CD4-positive, alpha-beta T cell treated with Interleukin-1 beta for 1 hour (primary cell): ENCODE measurements around the gene LSP1.
"Not testable (repeated sequence)": the region's sequence is repeated elsewhere in the genome, so short reads cannot be mapped to it uniquely, and the experiment has no call there.

Experiments
- DNase-seq, 2 donors: peaks; one replicate each; pipeline ENCODE4 v3.0.0-alpha.2; 2020 to 2022

The LSP1 gene

DNA sequence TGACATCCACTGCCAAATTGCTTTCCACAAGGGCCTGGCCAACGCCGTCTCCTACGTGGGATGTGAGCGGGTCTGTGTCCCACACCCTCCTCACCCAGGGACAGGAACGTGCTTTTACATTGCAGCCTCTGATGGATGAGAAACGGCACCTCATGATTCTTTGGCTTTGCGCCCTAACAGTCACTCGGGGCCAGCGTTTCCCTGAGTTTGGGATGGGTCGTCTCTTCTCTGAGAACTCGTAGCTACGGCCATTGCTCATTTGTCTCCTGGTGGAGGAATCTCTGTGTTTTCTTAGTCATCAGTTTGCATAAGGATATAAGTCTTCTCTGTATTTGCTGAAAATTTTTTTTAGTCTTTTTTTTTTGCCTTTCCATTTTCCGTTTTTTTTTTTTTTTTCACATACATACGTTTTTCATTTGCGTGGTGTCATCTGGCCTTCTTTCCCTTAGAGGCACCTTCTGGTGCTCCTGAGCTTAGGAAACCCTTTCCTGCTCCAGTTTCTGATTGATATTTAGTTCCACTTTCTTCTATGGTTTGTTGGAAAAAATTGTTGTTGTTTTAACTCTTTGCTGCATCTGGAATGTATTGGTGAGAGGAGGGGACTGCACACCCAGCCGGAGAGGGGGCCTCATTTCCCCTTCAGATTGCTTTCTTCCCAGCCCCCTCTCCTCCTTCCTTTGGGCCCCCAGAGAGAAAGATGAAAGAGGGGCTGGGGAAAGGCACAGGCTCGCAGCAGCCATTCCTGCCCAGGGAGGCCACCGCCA, 78.6 kb downstream of the LSP1 start:
- DNase-seq, result no peak

DNA sequence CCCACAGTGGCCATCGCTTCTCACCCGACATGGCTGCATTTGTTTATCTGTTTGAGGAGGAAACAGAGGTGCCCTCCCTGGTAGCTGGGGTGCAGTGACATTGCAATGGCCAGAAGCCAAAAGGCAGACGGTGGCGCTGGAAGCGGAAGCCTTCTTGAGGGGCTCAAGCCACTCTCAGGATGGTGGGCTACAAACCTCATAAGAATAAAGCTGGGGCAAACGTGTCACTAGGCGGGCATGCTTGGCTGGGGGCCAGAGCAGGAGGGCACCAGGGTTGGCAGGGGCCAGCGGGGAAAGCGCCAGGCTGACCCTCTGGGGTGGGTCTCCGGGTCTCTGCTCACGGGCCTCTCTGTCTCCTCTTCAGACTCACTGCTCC, 79.2 kb downstream of the LSP1 start:
- DNase-seq, result no peak

DNA sequence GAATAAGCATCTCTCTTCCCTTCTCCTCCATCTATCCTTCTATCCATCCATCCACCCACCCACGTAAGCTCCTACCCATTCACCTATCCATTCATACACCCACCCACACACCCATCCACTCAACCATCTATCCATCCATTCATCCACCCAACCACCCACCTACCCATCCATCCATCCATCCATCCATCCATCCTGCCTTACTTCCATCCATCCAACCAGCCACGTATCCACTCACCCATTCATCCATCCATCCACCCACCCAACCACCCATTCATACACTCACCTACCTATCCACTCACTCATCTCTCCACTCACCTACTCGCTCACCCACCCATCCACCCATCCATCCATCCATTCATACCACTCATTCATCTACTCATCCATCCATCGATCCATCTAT, 79.8 kb downstream of the LSP1 start:
- no peak for DNase-seq

DNA sequence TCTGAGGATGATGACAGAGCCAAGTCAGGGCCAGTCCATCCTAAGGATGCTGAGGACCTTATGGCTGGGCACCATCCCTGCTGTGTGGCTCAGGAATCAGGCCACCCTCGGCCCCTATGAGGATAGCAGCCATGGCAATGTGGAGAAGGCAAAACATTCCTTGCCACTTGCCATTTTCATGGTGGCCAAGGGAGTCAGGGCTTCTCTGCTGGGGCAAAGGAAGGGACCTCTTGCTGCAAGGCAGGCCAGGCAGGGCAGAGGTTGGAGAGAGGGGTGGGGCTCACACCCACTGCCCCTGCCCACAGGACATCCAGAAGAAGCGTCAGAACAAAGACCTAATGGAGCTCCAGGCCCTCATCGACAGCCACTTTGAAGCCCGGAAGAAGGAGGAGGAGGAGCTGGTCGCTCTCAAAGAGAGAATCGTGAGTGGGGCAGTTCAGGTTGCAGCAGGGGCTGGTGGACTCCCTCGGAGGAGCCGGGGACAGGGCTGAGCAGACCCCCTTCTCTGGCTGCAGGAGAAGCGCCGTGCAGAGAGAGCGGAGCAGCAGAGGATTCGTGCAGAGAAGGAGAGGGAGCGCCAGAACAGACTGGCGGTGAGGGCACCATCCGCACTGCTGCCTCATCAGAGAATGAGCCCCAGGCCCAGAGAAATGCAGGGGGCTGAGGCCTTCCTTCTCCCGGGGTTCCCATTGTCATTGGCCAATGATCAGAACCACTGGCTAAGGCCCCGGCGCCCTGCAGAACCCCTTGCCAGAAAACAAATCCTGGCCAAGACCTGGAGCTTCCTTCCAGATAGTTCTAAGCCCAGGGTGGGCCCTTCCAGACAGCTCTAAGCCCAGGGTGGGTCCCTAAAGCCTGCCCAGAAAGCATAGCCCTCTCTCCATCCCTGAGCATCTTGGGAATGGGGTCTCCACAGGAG, 80.8 kb downstream of the LSP1 start:
- DNase-seq, result no peak

DNA sequence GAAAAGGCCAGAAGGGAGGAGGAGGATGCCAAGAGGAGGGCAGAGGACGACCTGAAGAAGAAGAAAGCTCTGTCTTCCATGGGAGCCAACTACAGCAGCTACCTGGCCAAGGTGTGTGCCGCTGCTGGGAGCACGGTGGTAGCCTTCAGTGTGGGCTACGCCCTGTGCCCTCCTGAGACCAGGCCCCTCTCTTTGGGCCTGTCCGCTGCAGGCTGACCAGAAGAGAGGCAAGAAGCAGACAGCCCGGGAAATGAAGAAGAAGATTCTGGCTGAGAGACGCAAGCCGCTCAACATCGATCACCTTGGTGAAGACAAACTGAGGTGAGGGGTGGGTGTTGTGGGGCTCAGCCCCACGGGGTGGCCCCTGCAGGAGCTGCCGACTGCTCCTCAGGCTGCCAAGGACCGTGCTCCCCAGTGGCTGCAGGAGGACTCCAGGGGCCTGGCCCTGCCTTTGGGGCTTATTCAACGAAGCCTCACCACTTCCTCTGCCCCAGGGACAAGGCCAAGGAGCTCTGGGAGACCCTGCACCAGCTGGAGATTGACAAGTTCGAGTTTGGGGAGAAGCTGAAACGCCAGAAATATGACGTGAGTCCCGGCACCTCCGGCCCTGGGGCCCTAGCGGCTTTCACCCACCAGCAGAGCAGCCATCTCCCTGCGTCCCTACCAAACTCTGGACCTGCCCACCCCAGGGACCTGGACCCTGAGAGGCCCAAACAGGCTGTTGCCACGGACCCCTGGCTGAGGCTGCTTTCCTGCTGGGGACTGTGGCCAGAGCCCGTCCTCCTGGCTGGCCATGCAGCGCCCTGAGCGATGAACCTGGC, 81.7 kb downstream of the LSP1 start:
- DNase-seq, result no peak

DNA sequence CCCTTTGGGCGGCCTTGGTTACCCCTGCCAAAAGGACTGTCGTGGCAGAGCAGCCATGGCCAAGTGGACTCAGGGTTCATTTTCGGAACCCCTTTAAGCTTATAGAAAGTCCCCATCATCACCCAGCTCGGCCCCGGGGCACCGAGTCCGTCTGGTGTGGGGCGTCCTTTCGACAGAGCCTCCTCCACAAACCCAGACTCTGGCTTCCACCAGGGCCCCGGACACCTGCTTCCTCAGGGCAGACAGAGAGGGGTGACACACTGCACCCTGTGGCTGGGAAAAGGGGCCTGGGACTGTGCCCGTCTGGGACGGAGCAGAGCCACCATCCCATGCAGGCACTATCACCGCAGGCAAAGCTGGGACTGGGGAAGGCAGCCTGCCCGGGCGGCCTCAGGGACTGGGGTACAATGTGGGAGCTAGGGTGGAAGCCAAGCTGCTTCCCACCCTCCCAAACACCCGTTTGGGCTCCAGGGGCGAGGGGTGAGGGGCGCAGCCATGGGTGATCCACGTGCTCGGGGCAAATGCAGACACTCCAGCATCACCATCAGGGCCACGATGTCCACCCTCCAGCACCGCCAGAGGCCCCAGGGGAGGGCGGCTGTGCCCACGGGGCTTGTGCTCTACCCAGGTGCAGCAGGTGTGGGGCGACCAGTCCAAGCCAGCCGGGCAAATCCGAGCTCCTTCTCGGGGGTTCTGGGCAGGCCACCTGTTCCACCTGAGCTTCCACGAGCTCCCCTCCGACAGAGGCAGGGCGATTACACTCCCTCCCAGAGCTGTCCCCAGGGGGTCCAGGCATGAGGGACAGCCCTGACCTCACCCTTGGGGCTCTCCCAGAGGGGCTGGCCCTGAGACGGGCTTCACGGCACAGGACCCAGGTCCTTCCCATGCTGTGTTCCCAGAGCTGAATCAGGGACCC, 82.5 kb downstream of the LSP1 start:
- peak in 1 of 2 donors; percentile 0 for DNase-seq

DNA sequence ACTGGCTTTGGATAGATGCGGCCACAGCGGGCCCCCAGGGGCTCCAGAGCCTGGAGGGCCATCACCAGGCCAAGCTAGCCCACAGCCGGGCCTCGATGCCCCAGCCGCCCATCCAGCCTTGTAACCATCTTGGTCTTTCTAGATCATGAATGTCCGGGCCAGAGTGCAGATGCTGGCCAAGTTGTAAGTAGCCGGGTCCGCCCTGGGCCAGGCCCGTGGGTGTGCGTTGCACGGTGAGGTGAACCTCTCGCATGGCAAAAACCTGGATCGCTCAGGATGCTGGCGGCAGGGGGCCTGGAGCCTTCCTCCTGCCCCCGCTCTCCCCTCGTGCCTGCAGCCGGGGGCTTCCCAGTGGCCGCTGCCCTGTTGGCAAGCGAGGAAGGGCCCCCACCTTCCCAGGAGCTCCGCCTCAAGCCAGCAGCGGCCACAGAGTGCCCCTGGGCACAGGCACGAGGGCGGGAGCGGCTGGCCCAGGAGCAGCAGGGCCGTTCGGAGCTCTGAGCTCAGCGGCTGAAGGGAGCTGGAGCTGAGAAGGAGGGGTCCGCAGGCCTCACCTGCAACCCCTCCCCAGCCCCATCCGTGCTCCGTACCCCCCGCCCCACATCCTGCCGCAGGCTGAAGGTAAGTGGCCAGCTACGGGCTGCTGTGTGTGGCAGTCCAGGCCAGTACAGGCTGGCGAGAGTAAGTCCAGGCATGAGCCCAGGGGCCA, 83.3 kb downstream of the LSP1 start:
- DNase-seq, result no peak

DNA sequence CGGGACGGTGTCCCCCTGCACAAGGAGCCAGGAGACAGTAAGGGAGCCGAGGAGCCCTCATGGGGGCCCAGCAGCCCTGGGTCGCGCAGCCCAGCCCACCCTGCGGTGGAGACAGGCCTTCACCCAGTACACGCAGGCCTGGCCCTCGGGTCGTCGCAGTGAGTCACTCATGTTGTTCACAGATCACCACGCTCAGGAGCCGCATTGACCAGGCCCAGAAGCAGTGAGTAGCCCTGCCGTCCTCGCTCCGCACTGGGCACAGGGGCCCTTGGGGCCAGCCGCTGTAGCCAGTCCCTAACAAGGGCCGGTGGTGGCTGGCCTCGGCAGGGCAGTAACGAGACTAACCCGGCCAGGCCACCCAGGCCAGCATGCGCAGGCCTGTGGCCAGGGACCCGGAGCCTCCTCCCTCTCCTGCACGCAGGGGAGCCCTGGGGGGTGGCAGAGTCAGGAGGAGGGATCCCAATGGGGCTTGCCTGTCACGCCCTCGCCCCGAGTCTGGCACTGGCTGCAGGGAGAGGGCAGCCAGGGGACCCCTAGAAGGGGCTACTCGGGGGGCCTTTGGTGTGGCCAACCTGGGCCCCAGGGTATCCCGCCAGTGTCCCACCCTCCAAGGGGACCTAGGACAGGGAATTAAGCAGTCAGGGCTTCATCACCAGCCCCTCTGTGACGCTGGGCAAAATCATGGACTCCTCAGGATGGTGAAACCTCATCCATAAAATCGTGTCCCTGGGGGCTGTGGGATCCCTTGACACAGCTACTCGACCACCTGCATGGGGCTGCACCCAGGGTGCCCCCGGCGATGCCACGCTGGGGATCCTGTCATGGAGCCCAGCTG, 84.1 kb downstream of the LSP1 start:
- peak in 1 of 2 donors; percentile 1 for DNase-seq

DNA sequence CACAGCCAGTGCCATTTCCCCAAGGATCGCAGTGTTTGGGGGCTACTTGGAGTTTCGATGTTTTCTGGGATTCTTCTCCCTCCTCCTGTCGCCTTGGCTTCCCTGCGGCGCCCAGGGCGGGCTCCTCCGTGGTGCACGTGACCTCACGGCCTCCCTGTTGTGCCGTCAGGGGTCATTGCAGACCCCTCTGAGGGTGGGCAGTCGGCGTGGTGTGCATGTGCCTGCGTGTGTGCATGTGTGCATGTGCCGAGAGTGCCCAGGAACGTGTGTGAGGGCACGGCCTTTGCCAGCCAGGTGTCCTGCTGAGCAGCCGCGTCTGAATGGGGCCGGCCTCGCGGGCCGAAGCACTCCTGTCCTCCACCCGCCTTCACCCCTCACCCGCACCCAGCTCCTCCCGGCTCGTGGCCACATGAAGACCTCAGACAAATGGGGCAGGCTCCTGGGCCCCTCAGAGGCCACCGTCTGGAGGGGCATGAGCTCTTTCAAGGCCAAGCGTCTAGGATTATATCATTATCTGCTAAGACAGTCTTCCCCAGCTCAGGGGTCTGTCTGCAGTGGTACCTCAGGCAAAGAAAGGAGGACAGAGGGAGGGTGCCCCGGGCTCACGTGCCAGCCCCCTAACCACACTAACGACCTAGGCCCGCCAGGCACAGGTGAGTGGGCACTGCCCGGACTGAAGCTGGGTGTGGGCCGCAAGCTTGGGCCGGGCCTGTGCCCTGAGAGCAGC, 84.9 kb downstream of the LSP1 start:
- peak in 1 of 2 donors; percentile 0 for DNase-seq

DNA sequence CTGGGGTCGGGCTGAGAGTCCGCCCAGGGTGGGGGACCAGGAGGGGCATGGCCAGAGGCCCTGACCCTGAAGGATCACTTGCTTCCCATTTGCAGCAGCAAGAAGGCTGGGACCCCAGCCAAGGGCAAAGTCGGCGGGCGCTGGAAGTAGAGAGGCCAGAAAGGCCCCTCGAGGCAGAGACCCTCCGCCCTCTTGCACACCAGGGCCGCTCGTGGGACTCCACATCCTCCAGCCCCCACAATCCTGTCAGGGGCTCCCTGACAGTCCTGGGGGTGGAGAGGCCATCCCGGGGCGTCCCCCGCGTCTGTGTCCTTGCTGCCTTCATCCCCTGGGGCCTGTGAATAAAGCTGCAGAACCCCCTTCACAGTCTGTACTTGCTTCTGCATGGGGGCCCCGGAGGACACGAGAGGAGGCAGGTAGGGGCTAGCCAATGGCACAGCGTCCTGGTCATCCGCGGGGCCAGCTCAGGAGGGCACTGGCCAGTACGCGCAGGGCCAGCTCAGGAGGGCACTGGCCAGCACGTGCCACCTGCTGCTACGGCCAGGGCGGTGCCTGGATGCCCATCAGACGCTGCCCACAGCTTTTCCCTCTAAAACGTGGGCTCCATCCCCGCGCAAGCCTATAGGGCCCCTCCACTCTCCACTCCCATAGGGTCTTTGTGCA, 85.6 kb downstream of the LSP1 start:
- peak in 1 of 2 donors; percentile 0 for DNase-seq

DNA sequence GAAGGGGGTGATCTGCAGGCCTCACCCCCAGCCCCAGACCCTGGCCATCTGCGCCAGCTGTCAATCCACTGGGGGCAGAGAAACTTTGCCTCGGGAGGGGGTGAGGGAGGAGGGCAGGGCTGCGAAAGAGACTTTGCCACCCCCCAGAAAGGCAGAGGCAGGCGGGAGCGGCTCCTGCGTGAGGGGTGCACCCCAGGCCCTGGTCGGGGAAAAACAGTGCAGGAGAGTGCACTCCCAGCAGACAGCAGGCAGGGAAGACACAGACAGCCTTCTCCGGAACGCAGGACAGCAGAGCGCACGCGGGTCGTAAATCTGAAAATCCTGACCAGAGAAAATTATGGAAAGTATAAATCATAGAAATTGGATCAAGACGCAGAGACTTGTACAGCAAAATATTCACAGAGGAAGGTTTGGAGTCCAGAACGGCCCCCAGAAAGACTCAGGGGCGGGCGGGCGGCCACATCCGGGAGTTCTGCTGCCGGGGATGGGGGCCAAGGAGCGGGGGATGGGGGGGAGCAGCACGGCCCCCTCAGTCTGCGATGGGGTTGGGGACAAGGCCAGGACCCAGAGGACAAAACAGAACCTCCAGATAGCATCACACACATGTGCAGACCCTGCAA, 86.2 kb downstream of the LSP1 start:
- peak in 1 of 2 donors; percentile 0 for DNase-seq

DNA sequence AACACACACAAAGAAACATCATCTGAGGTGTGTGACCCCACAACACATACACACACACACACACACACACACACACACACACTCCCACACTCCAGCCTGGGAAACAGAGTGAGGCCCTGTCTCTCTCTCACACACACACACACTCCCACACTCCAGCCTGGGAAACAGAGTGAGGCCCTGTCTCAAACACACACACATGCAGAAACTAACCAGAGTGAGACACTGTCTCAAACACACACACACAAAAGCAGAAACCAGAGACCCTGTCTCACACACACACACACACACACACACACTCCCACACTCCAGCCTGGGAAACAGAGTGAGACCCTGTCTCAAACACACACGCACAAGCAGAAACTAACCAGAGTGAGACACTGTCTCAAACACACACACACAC, 86.9 kb downstream of the LSP1 start:
- DNase-seq, result not testable (repeated sequence)
